ENCODE results near the gene EID2. TPM values are rescaled to one million over a fixed set of nuclear protein-coding genes. Genes with fewer than 3 reads are reported as not detected.

The EID2 gene, protein sequence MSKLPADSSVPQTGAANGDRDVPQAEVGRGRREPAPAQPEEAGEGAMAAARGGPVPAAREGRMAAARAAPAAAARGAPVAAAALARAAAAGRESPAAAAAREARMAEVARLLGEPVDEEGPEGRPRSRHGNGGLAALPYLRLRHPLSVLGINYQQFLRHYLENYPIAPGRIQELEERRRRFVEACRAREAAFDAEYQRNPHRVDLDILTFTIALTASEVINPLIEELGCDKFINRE
- 5.7 and 6.9 TPM in 2 replicates for total RNA-seq (2012; rRNA removed)
- polyA plus RNA-seq (2012; rRNA removed) = 9.8 and 10.4 TPM in 2 replicates
- polyA plus RNA-seq (2012; cell fraction: cytosol; rRNA removed) = 2.1 and 7.4 TPM in 2 replicates
- polyA plus RNA-seq (2012; cell fraction: nucleus; rRNA removed; ENCODE audit: low replicate concordance) = 4.5 and 4.9 TPM in 2 replicates
- percentile 75 among the genes with signal in this experiment for Bru-seq, nascent RNA
- percentile 73 among the genes with signal in this experiment for BruChase-seq, experiment 1, labeled RNA remaining after a 6-hour chase
- BruChase-seq, experiment 2, labeled RNA remaining after a 2-hour chase = percentile 86 among the genes with signal in this experiment
- long read RNA-seq, transcript EID2-201 (1 exons, 1,629 nt) = major isoform, 30 of 30 reads
- long read RNA-seq, partial matches to known transcripts = 0 of 30 reads
- long read RNA-seq, other reads (novel, unspliced or antisense) = 0 of 30 reads

DNA sequence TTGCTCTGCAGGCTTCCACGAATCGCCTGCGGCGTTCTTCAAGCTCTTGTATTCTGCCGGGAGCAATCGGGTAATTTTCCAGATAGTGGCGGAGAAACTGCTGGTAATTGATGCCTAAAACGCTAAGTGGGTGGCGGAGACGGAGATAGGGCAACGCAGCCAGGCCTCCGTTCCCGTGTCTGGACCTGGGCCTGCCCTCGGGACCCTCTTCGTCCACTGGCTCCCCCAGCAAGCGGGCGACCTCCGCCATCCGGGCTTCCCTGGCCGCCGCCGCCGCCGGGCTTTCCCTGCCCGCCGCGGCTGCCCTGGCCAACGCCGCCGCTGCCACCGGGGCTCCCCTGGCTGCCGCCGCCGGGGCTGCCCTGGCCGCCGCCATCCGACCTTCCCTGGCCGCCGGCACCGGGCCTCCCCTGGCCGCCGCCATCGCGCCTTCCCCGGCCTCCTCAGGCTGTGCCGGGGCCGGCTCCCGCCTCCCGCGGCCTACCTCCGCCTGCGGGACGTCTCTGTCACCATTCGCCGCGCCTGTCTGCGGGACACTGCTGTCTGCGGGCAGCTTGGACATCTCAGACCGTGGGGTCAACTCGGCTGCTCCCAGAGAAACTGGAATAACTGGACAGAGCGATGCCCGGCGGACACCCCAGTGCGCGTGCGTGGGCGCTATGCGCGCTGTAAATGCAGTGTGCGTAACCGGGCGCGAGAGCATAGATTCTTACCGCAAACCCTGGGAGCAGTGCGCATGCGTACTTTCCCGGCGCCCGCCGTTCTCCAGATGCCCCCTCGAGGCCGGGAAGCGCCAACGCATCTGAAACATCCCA lies at the start of gene EID2:
EID2 (minus strand) TSS at position 644 of the 815 bp plus-strand sequence; CDS start at position 562, 82 bp downstream.
- DNase-seq (peak; percentile 93), ATAC-seq (ENCODE audit: low read depth) (peak; percentile 95)
- 1% methylated on average over 59 of the region's 84 CpGs; no CpG with 5 or more reads in 1 of the 2 experiments for WGBS, 2 experiments (ENCODE audit: extremely low coverage in 2 of 2, insufficient read length in 1 of 2)
- Histone ChIP-seq H4K8ac (ENCODE audit: low read depth in 2 of 2, low read length in 2 of 2) (peak within 1 kb of the TSS; percentile 13 to 90; a peak in 3 of 4 replicates), H3K23ac (ENCODE audit: low read depth, low read length) (peak within 1 kb of the TSS; percentile 98), H3K79me1 (ENCODE audit: low read depth in 1 of 2, low read length in 2 of 2) (peaks cover 0 to 25% of the 10 kb centered on the region in 2 experiments; a peak in 3 of 4 replicates), H2AK9ac (replicated peaks; ENCODE audit: low read depth, low read length, poor library complexity) (peak within 1 kb of the TSS; percentile 78), H3K14ac (replicated peaks; ENCODE audit: low read depth, low read length) (peak within 1 kb of the TSS; percentile 94), H2AK5ac (ENCODE audit: low read depth, low read length) (peak within 1 kb of the TSS; percentile 69; the same call in 1 of the 2 replicates), H2BK20ac (ENCODE audit: low read depth, low read length) (no peak within 1 kb of the TSS), H2BK5ac (ENCODE audit: low read depth, low read length, poor library complexity, severe bottlenecking) (peak within 1 kb of the TSS; percentile 94), H3K27me3 (ENCODE audit: control insufficient read depth, insufficient read depth, low read length) (no peaks in the 10 kb centered on the region), H3K4me1 (ENCODE audit: control insufficient read depth, insufficient read depth, low read length) (no peaks in the 10 kb centered on the region), H2BK15ac (ENCODE audit: low read depth, low read length) (no peak within 1 kb of the TSS), H3K18ac (ENCODE audit: low read depth, low read length) (peak within 1 kb of the TSS; percentile 63), H4K20me1 (ENCODE audit: insufficient read depth, low read length) (peaks cover 3% of the 10 kb centered on the region; the same call in 1 of the 2 replicates), H2BK120ac (ENCODE audit: low read depth, low read length) (peak within 1 kb of the TSS; percentile 41; the same call in 1 of the 2 replicates), H3K27ac (ENCODE audit: insufficient read depth, low read length) (peak within 1 kb of the TSS; percentile 95), H3K4ac (ENCODE audit: low read depth, low read length) (peak within 1 kb of the TSS; percentile 88), H3K36me3 (ENCODE audit: control insufficient read depth, insufficient read depth, low read length) (no peaks in the 10 kb centered on the region), H3K9me1 (ENCODE audit: insufficient read depth, low read length) (no peaks in the 10 kb centered on the region), H3K56ac (ENCODE audit: extremely low read depth, insufficient read depth, low read length) (peak within 1 kb of the TSS; percentile 92), H3K4me3 (ENCODE audit: insufficient read depth, low read depth, low read length) (peak within 1 kb of the TSS; percentile 89), H3K4me2 (ENCODE audit: low read depth, low read length) (peak within 1 kb of the TSS; percentile 95), H3K9me3 (ENCODE audit: control insufficient read depth, insufficient read depth, low read length) (no peaks in the 10 kb centered on the region), H4K91ac (ENCODE audit: insufficient read depth, low read depth, low read length) (peak within 1 kb of the TSS; percentile 59; the same call in 1 of the 2 replicates), H4K5ac (ENCODE audit: low read depth, low read length) (peak within 1 kb of the TSS; percentile 46; the same call in 1 of the 2 replicates), H2AFZ (replicated peaks; ENCODE audit: low read length, poor library complexity) (peak within 1 kb of the TSS; percentile 100), H3K9ac (ENCODE audit: low read depth, low read length) (peak within 1 kb of the TSS; percentile 99)
- intact Hi-C loops (cut with micrococcal nuclease) = loop anchor here (5.0 kb wide), 1 partner anchor 283 kb away; no protein-coding TSS in a partner anchor
- in situ Hi-C loops (cut with MboI; ENCODE audit: low sequenced_read_pairs) = loop anchor here (10.0 kb wide), 1 partner anchor 305 kb away; the partner anchor contains the start of gene FBL
- ChIA-PET CTCF (interaction anchor here (0.9 to 1.8 kb wide), 2 partner anchors 99 to 162 kb away, joined by 6 to 8 read pairs; no protein-coding TSS in a partner anchor), POLR2A (ENCODE audit: unreplicated experiment) (interaction anchor here (0.6 kb wide), 1 partner anchor 294 kb away, joined by 3 read pairs; no protein-coding TSS in a partner anchor)
- dilution Hi-C loops (cut with HindIII; ENCODE audit: low sequenced_read_pairs, unreplicated experiment) = no loop called here
- TSS peak; percentile 71 for BruUV-seq (replicated peaks)
- TF ChIP-seq BHLHE40 (IDR thresholded peaks at IDR 0.05; ENCODE audit: low read depth, low read length) = no peak
- TF ChIP-seq CEBPB (IDR thresholded peaks at IDR 0.05; ENCODE audit: low read depth, low read length) = no peak
- peak; percentile 59; the same call in 1 of the 2 replicates for TF ChIP-seq MAZ (IDR thresholded peaks at IDR 0.05; ENCODE audit: borderline replicate concordance, low read depth, low read length)
- peak; percentile 50 for TF ChIP-seq RAD21 (IDR thresholded peaks at IDR 0.05; ENCODE audit: low read length)
- TF ChIP-seq, protein P1, sequence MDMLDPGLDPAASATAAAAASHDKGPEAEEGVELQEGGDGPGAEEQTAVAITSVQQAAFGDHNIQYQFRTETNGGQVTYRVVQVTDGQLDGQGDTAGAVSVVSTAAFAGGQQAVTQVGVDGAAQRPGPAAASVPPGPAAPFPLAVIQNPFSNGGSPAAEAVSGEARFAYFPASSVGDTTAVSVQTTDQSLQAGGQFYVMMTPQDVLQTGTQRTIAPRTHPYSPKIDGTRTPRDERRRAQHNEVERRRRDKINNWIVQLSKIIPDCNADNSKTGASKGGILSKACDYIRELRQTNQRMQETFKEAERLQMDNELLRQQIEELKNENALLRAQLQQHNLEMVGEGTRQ (IDR thresholded peaks at IDR 0.05; ENCODE audit: low read depth, low read length) = no peak
- 0 out of 2 replicates have a peak, but pooled peaks have one; percentile 9 for TF ChIP-seq MXI1 (IDR thresholded peaks at IDR 0.05; ENCODE audit: borderline replicate concordance, low read depth, low read length)
- TF ChIP-seq RFX5 (IDR thresholded peaks at IDR 0.05; ENCODE audit: low read depth, low read length) = no peak
- TF ChIP-seq RCOR1 (IDR thresholded peaks at IDR 0.05; ENCODE audit: insufficient replicate concordance, low read length) = no peak
- TF ChIP-seq, protein P2, sequence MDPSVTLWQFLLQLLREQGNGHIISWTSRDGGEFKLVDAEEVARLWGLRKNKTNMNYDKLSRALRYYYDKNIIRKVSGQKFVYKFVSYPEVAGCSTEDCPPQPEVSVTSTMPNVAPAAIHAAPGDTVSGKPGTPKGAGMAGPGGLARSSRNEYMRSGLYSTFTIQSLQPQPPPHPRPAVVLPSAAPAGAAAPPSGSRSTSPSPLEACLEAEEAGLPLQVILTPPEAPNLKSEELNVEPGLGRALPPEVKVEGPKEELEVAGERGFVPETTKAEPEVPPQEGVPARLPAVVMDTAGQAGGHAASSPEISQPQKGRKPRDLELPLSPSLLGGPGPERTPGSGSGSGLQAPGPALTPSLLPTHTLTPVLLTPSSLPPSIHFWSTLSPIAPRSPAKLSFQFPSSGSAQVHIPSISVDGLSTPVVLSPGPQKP (IDR thresholded peaks at IDR 0.05; ENCODE audit: borderline replicate concordance, low read depth, low read length) = no peak
- no peak for TF ChIP-seq MAFK (IDR thresholded peaks at IDR 0.05; ENCODE audit: low read depth, low read length)
- peak; percentile 54 for TF ChIP-seq SMC3 (IDR thresholded peaks at IDR 0.05; ENCODE audit: low read depth, low read length)

All from IMR-90 (cell line).